ENCODE data around the gene LYG1. TPM values are rescaled to one million over a fixed set of nuclear protein-coding genes. Genes with fewer than 3 reads are reported as not detected.

Gene LYG1
- total and polyA plus RNA-seq, 9 of the 15 experiments (the other 6 are each of a cell fraction or from before 2014, with no cell fraction given): 0.64 to 2.6 (median 1.2) TPM

- TF ChIP-seq ETS1 (conservative IDR thresholded peaks at IDR 0.05; ENCODE audit: control insufficient read depth, low read depth, low read length) (peak; percentile 97), ZNF197 (CRISPR knock-in tag; IDR thresholded peaks at IDR 0.05; ENCODE audit: low read depth) (no peak), IRF9 (tag; IDR thresholded peaks at IDR 0.05) (peak; percentile 63), ARNT (IDR thresholded peaks at IDR 0.05) (no peak), ZNF507 (tag; conservative IDR thresholded peaks at IDR 0.05) (no peak), ZBTB11 (CRISPR knock-in tag; IDR thresholded peaks at IDR 0.05) (peak; percentile 93 to 99 (median 99)), HOMEZ (CRISPR knock-in tag; IDR thresholded peaks at IDR 0.05) (no peak), MAX (CRISPR knock-in tag; IDR thresholded peaks at IDR 0.05) (peak; percentile 73; the same call in 1 of the 2 replicates), NRF1 (conservative IDR thresholded peaks at IDR 0.05 in 1 of 2, IDR thresholded peaks at IDR 0.05 in 1 of 2) (peak; percentile 94 to 96), PRMT5 (CRISPR knock-in tag; IDR thresholded peaks at IDR 0.05) (no peak), LARP7 (IDR thresholded peaks at IDR 0.05) (no peak), RBM15 (IDR thresholded peaks at IDR 0.05; ENCODE audit: insufficient read depth, low read length) (no peak), C11orf30 (IDR thresholded peaks at IDR 0.05; ENCODE audit: low read depth) (peak; percentile 81), MTA2 (IDR thresholded peaks at IDR 0.05; ENCODE audit: low read depth) (no peak), PHF8 (IDR thresholded peaks at IDR 0.05; ENCODE audit: borderline replicate concordance, low read length) (peak; percentile 99), SMARCC2 (IDR thresholded peaks at IDR 0.05; ENCODE audit: low read depth) (no peak), SMAD1 (IDR thresholded peaks at IDR 0.05; ENCODE audit: low read depth, low read length, partially characterized antibody) (peak; percentile 56)
Observed at GRCh38 chr2:99335911-99336803, 35.2 kb upstream of the LYG1 start, which contains the start of gene TXNDC9 (continued).
